HL-60 (cell line): ENCODE measurements around the gene PPP1CC.

ENCODE experiments used
- DNase-seq, 2 experiments: peaks; one replicate each; pipeline ENCODE4 v3.0.0-alpha.2; 2010 to 2020; ENCODE audit warnings: low read depth in 1 of 2, low spot score in 1 of 2
- H3K27ac ChIP-seq: fragments of 250-450 bp; sonication (Bioruptor Pico); replicated peaks from 2 replicates; pipeline ENCODE4 v1.5.1; 2020; ENCODE audit warnings: mild to moderate bottlenecking, moderate library complexity
- H3K27me3 ChIP-seq: fragments of 250-450 bp; sonication (Bioruptor Pico); 2 replicates; pipeline ENCODE4 v1.5.1; 2021; ENCODE audit warnings: mild to moderate bottlenecking, moderate library complexity; ENCODE audit not compliant: insufficient read depth, poor library complexity, severe bottlenecking
- H3K4me3 ChIP-seq: replicated peaks from 2 replicates; pipeline ENCODE4 v1.5.1; 2011; ENCODE audit warnings: mild to moderate bottlenecking, control low read depth, low read length; ENCODE audit not compliant: insufficient read depth
- GABPA ChIP-seq: IDR thresholded peaks from 2 replicates; pipeline ENCODE4 v1.6.1; 2012; ENCODE audit warnings: low read depth
- POLR2AphosphoS5 ChIP-seq: IDR thresholded peaks from 2 replicates; pipeline ENCODE4 v1.6.1; 2012; ENCODE audit warnings: low read depth
- SPI1 ChIP-seq: IDR thresholded peaks from 2 replicates; pipeline ENCODE4 v1.6.1; 2012; ENCODE audit warnings: low read depth, mild to moderate bottlenecking, borderline replicate concordance
- TF ChIP-seq, protein P1 (sequence below): IDR thresholded peaks from one replicate; pipeline ENCODE4 v1.5.1; 2011; ENCODE audit warnings: low read length, control low read depth, inconsistent platforms; ENCODE audit not compliant: insufficient read depth
- TF ChIP-seq, protein P2 (sequence below): IDR thresholded peaks from 2 replicates; pipeline ENCODE4 v1.6.1; 2012; ENCODE audit warnings: low read depth; ENCODE audit not compliant: insufficient replicate concordance

The PPP1CC gene

DNA sequence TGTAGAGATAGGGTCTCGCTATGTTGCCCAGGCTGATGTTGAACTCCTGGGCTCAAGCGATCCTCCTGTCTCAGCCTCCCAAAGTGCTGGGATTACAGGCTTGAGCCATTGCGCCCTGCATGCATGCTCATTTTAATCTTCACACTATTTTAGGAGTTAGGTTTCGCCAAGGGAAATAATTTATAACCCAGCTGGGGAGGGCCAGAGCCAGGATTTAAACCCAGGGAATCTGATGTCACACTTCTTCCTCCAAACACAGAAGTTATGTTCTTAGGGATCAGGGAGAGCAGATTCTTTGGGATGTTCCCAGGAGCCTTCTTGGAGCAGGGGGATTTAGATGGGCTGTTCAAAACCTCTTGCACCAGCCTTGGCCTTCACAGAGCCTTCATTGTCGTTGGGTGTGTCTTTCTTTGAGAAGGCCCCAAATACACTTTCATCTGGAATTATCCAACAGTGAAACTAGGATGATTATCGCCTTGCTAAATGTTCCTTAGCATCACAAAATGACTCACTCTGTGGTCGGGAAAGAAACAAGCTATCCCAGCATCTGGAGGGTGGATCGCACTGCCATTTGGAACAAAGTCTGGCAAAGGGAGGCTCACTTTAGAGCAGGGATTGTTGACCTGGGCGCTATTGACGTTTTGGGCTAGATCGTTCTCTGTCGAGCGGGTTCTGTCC, 8.2 kb upstream of the PPP1CC start:
- H3K4me3 ChIP-seq, result no peak overlapping the region
- no peak overlapping the region for H3K27ac ChIP-seq
- no peak for DNase-seq
- no peak for TF ChIP-seq GABPA
- no peak for TF ChIP-seq SPI1
- no peak for TF ChIP-seq POLR2AphosphoS5
- TF ChIP-seq, protein P1, sequence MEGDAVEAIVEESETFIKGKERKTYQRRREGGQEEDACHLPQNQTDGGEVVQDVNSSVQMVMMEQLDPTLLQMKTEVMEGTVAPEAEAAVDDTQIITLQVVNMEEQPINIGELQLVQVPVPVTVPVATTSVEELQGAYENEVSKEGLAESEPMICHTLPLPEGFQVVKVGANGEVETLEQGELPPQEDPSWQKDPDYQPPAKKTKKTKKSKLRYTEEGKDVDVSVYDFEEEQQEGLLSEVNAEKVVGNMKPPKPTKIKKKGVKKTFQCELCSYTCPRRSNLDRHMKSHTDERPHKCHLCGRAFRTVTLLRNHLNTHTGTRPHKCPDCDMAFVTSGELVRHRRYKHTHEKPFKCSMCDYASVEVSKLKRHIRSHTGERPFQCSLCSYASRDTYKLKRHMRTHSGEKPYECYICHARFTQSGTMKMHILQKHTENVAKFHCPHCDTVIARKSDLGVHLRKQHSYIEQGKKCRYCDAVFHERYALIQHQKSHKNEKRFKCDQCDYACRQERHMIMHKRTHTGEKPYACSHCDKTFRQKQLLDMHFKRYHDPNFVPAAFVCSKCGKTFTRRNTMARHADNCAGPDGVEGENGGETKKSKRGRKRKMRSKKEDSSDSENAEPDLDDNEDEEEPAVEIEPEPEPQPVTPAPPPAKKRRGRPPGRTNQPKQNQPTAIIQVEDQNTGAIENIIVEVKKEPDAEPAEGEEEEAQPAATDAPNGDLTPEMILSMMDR, result no peak
- TF ChIP-seq, protein P2, sequence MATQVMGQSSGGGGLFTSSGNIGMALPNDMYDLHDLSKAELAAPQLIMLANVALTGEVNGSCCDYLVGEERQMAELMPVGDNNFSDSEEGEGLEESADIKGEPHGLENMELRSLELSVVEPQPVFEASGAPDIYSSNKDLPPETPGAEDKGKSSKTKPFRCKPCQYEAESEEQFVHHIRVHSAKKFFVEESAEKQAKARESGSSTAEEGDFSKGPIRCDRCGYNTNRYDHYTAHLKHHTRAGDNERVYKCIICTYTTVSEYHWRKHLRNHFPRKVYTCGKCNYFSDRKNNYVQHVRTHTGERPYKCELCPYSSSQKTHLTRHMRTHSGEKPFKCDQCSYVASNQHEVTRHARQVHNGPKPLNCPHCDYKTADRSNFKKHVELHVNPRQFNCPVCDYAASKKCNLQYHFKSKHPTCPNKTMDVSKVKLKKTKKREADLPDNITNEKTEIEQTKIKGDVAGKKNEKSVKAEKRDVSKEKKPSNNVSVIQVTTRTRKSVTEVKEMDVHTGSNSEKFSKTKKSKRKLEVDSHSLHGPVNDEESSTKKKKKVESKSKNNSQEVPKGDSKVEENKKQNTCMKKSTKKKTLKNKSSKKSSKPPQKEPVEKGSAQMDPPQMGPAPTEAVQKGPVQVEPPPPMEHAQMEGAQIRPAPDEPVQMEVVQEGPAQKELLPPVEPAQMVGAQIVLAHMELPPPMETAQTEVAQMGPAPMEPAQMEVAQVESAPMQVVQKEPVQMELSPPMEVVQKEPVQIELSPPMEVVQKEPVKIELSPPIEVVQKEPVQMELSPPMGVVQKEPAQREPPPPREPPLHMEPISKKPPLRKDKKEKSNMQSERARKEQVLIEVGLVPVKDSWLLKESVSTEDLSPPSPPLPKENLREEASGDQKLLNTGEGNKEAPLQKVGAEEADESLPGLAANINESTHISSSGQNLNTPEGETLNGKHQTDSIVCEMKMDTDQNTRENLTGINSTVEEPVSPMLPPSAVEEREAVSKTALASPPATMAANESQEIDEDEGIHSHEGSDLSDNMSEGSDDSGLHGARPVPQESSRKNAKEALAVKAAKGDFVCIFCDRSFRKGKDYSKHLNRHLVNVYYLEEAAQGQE, result no peak
- H3K27me3 ChIP-seq, result no peaks in the 10 kb centered on the region

DNA sequence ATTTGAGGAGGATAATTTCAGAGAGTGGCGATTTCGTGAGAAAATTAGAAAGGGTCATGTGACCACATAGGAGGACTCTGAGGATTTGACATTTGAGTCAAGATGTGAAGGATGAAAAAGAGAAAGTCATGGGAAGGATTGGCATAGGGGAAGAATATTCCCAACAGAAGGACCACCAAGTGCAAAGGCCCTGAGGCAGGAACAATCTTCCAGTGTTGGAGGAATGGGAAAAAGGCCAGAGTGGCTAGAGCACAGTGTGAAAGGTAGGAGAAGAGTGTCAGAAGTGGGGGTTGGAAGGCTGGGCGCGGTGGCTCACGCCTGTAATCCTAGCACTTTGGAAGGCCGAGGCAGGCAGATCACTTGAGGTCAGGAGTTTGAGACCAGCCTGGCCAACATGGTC, 3.9 kb upstream of the PPP1CC start:
- H3K27ac ChIP-seq, result no peak overlapping the region
- no peaks in the 10 kb centered on the region for H3K27me3 ChIP-seq
- no peak overlapping the region for H3K4me3 ChIP-seq
- TF ChIP-seq SPI1 (no peak), POLR2AphosphoS5 (no peak), GABPA (no peak)
- TF ChIP-seq, protein P1, result no peak
- TF ChIP-seq, protein P2, result no peak
- no peak for DNase-seq

DNA sequence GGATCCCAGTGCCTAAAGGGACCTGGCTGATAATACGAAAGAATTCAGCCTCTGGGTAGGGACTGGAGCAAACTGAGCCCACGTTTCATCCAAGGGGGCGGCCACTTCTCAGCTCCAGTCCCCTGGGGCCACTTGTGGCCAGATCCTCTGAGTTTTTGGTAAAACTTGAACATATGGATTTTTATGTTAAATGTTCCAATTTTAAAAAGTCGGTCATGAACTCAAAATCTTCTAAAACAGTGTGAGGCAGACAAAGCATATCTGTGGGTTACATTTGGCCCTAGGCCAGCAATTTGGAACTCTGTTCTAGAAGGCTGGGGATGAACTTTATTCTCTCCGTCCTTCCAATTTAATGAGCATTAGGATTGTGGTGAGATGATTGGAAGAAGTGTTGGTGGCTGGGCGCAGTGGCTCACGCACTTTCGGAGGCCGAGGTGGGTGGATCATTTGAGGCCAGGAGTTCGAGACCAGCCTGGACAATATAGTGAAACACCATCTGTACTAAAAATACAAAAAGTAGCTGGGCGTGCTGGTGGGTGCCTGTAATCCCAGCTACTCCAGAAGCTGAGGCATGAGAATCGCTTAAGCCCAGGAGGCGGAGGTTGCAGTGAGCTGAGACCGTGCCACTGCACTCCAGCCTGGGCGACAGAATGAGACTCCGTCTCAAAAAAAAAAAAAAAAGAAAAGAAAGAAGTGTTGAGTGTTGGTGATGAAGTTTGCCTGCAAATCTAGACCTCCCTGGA, 3.0 kb upstream of the PPP1CC start:
- DNase-seq, result no peak
- Histone ChIP-seq H3K27me3 (no peaks in the 10 kb centered on the region), H3K4me3 (no peak overlapping the region), H3K27ac (no peak overlapping the region)
- TF ChIP-seq GABPA, result no peak
- TF ChIP-seq, protein P2, result no peak
- no peak for TF ChIP-seq SPI1
- TF ChIP-seq, protein P1, result no peak
- no peak for TF ChIP-seq POLR2AphosphoS5
